Astrocyte (in vitro differentiated cells and primary cell): ENCODE data around the gene UBR1. TPM values are rescaled to one million over a fixed set of nuclear protein-coding genes. Genes with fewer than 3 reads are reported as not detected.
"Not testable (repeated sequence)": the region's sequence is repeated elsewhere in the genome, so short reads cannot be mapped to it uniquely, and the experiment has no call there.

ENCODE experiments used
- DNase-seq: peaks from one replicate; pipeline ENCODE4 v3.0.0-alpha.2; 2010; ENCODE audit warnings: low read depth
- FAIRE-seq: peaks from 2 replicates; lab custom pipeline; 2011; peaks lifted over from hg19 to GRCh38; lab: Jason Lieb, UNC
- H2AFZ ChIP-seq: 2 replicates; pipeline ENCODE4 v1.6.0; 2012; ENCODE audit warnings: low read depth, low read length, inconsistent platforms
- H3K27ac ChIP-seq: 2 replicates; pipeline ENCODE4 v1.5.1; 2011; ENCODE audit warnings: low read depth, low read length, inconsistent platforms
- H3K27me3 ChIP-seq: 2 replicates; pipeline ENCODE4 v1.6.0; 2011; ENCODE audit warnings: low read length, inconsistent platforms; ENCODE audit not compliant: insufficient read depth
- H3K36me3 ChIP-seq: 2 replicates; pipeline ENCODE4 v1.5.1; 2011; ENCODE audit warnings: low read length, inconsistent platforms; ENCODE audit not compliant: insufficient read depth
- H3K4me1 ChIP-seq: 2 replicates; pipeline ENCODE4 v1.5.1; 2011; ENCODE audit warnings: low read length, inconsistent platforms; ENCODE audit not compliant: insufficient read depth
- H3K4me2 ChIP-seq: 2 replicates; pipeline ENCODE4 v1.6.0; 2012; ENCODE audit warnings: low read length, inconsistent platforms
- H3K4me3 ChIP-seq: 2 replicates; pipeline ENCODE4 v1.5.1; 2011; ENCODE audit warnings: low read depth, mild to moderate bottlenecking, low read length, inconsistent platforms; ENCODE audit not compliant: insufficient read depth
- H3K79me2 ChIP-seq: 2 replicates; pipeline ENCODE4 v1.6.0; 2012; ENCODE audit warnings: mild to moderate bottlenecking, low read length, inconsistent platforms; ENCODE audit not compliant: insufficient read depth
- H3K9ac ChIP-seq: 2 replicates; pipeline ENCODE4 v1.6.0; 2012; ENCODE audit warnings: mild to moderate bottlenecking, low read length, inconsistent platforms
- H3K9me3 ChIP-seq: 2 replicates; pipeline ENCODE4 v1.5.1; 2012; ENCODE audit warnings: low read depth, mild to moderate bottlenecking, low read length, inconsistent platforms; ENCODE audit not compliant: insufficient read depth
- H4K20me1 ChIP-seq: 2 replicates; pipeline ENCODE4 v1.6.0; 2012; ENCODE audit warnings: low read length, inconsistent platforms; ENCODE audit not compliant: insufficient read depth
- H3K27ac Mint-ChIP-seq: one replicate; pipeline ENCODE4 v1.8.0; 2021; ENCODE audit warnings: mild to moderate bottlenecking, mixed read lengths; ENCODE audit not compliant: unreplicated experiment
- H3K27me3 Mint-ChIP-seq: one replicate; pipeline ENCODE4 v1.8.0; 2021; ENCODE audit warnings: low read depth, mixed read lengths; ENCODE audit not compliant: unreplicated experiment
- H3K36me3 Mint-ChIP-seq: one replicate; pipeline ENCODE4 v1.8.0; 2021; ENCODE audit warnings: low read depth, mixed read lengths; ENCODE audit not compliant: unreplicated experiment
- H3K4me1 Mint-ChIP-seq: one replicate; pipeline ENCODE4 v1.8.0; 2021; ENCODE audit warnings: low read depth, mixed read lengths; ENCODE audit not compliant: unreplicated experiment
- H3K4me3 Mint-ChIP-seq: one replicate; pipeline ENCODE4 v1.8.0; 2021; ENCODE audit warnings: mild to moderate bottlenecking, moderate library complexity, mixed read lengths; ENCODE audit not compliant: unreplicated experiment
- H3K9me3 Mint-ChIP-seq: one replicate; pipeline ENCODE4 v1.8.0; 2021; ENCODE audit warnings: mild to moderate bottlenecking, mixed read lengths; ENCODE audit not compliant: unreplicated experiment
- EZH2 ChIP-seq: IDR thresholded peaks from 2 replicates; pipeline ENCODE4 v1.6.1; 2012; ENCODE audit warnings: mild to moderate bottlenecking, low read length, inconsistent platforms; ENCODE audit not compliant: insufficient read depth
- total RNA-seq: library from RNA; stranded (reverse); gene quantifications from 2 replicates; pipeline ENCODE4 v1.2.1, GENCODE V29; 2021
- TF ChIP-seq, protein P1 (sequence below): IDR thresholded peaks from 2 replicates; pipeline ENCODE4 v1.5.1; 2011; ENCODE audit warnings: low read depth, mild to moderate bottlenecking, inconsistent platforms, low read length, moderate library complexity; ENCODE audit not compliant: insufficient read depth

UBR1 gene
- total RNA-seq, 1 donor from 2014 or later: 25.7 TPM

DNA sequence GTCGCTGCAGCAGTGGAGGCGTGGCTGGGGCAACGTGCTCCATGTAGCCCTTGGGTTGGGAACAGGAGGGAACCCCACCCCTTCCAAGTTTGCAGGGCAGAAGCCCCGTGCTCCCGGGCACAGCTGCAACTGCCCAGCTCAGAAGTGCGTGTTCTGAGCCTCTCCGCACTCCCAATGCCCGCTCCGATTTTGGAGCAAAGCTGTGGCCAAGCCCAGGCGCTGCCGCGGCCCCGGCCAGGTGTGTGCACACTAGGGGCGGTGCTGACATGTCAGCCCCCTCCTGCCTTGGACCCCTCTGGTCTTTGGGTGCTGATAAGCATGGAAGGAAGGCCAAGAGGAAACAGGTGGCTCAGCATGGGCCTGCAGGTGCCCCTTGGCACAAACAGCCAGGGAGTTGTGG is 97.7 kb downstream of the UBR1 start:
- no peak overlapping the region for H3K9ac ChIP-seq
- no peaks in the 10 kb centered on the region for H3K27me3 Mint-ChIP-seq
- no peaks in the 10 kb centered on the region for H4K20me1 ChIP-seq
- peaks cover 20% of the 10 kb centered on the region for H3K36me3 ChIP-seq
- no peak overlapping the region for H3K27ac Mint-ChIP-seq
- H3K4me3 ChIP-seq: no peak overlapping the region
- H3K4me3 Mint-ChIP-seq: no peak overlapping the region
- H3K4me1 Mint-ChIP-seq: no peaks in the 10 kb centered on the region
- no peaks in the 10 kb centered on the region for H3K27me3 ChIP-seq
- no peak overlapping the region for H2AFZ ChIP-seq
- no peaks in the 10 kb centered on the region for H3K9me3 Mint-ChIP-seq
- no peaks in the 10 kb centered on the region for H3K4me1 ChIP-seq
- H3K27ac ChIP-seq: no peak overlapping the region
- H3K9me3 ChIP-seq: no peaks in the 10 kb centered on the region
- TF ChIP-seq, protein P1, sequence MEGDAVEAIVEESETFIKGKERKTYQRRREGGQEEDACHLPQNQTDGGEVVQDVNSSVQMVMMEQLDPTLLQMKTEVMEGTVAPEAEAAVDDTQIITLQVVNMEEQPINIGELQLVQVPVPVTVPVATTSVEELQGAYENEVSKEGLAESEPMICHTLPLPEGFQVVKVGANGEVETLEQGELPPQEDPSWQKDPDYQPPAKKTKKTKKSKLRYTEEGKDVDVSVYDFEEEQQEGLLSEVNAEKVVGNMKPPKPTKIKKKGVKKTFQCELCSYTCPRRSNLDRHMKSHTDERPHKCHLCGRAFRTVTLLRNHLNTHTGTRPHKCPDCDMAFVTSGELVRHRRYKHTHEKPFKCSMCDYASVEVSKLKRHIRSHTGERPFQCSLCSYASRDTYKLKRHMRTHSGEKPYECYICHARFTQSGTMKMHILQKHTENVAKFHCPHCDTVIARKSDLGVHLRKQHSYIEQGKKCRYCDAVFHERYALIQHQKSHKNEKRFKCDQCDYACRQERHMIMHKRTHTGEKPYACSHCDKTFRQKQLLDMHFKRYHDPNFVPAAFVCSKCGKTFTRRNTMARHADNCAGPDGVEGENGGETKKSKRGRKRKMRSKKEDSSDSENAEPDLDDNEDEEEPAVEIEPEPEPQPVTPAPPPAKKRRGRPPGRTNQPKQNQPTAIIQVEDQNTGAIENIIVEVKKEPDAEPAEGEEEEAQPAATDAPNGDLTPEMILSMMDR: no peak
- TF ChIP-seq EZH2: no peak
- H3K4me2 ChIP-seq: no peak overlapping the region
- DNase-seq: no peak
- no peak for FAIRE-seq
- peaks cover 18% of the 10 kb centered on the region for H3K36me3 Mint-ChIP-seq
- H3K79me2 ChIP-seq: no peaks in the 10 kb centered on the region

DNA sequence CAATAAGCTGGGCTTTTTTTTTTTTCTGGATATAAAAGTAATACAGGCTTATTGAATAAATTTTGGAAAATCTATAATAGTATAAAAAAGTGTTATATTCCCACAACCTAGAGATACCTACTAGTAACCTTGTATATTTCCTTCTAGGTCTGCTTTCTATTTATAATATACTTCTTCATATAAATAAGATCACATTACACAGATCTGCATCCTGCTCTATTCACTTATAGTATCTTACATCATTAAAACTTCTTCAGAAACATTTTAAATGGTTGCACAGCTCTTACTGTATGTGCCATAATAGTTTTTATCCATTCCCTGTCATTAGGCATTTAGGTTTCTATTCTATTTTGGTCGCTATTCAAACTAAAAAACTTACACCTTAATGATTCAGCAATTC is 98.3 kb downstream of the UBR1 start:
- Mint-ChIP-seq H3K27ac (no peak overlapping the region), H3K4me3 (no peak overlapping the region), H3K9me3 (no peaks in the 10 kb centered on the region), H3K4me1 (no peaks in the 10 kb centered on the region), H3K36me3 (peaks cover 20% of the 10 kb centered on the region), H3K27me3 (no peaks in the 10 kb centered on the region)
- no peaks in the 10 kb centered on the region for H3K9me3 ChIP-seq
- H4K20me1 ChIP-seq: no peaks in the 10 kb centered on the region
- no peak overlapping the region for H3K9ac ChIP-seq
- TF ChIP-seq, protein P1: no peak
- no peak for TF ChIP-seq EZH2
- H3K36me3 ChIP-seq: peaks cover 19% of the 10 kb centered on the region
- FAIRE-seq: no peak
- H3K27ac ChIP-seq: no peak overlapping the region
- H3K27me3 ChIP-seq: no peaks in the 10 kb centered on the region
- H3K4me1 ChIP-seq: no peaks in the 10 kb centered on the region
- H3K4me2 ChIP-seq: no peak overlapping the region
- H2AFZ ChIP-seq: no peak overlapping the region
- DNase-seq: no peak
- no peak overlapping the region for H3K4me3 ChIP-seq
- H3K79me2 ChIP-seq: no peaks in the 10 kb centered on the region

DNA sequence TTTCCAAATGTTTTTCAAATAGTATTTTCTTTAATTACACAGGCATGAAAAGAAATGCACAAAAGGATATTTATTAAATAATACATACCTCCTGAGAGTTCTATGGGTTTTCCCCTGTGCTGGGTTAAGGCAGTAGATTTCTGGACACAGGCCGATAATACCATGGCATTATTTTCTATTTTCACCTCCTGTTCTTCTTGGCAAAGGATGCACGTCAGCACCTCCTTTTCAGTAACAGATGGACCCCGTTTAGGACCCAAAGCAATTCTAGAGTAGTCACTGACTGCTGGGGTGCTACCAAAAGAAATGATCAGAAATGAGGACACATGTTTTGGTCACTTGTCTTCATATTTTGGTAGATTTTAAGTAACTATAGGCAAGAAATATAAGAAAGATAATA is 98.8 kb downstream of the UBR1 start:
- Histone ChIP-seq H4K20me1 (no peaks in the 10 kb centered on the region), H3K4me3 (no peak overlapping the region), H3K27ac (no peak overlapping the region), H3K27me3 (no peaks in the 10 kb centered on the region), H3K9me3 (no peaks in the 10 kb centered on the region), H3K4me2 (no peak overlapping the region), H2AFZ (no peak overlapping the region), H3K4me1 (no peaks in the 10 kb centered on the region), H3K36me3 (peaks cover 21% of the 10 kb centered on the region), H3K79me2 (no peaks in the 10 kb centered on the region), H3K9ac (no peak overlapping the region)
- no peak for FAIRE-seq
- no peaks in the 10 kb centered on the region for H3K27me3 Mint-ChIP-seq
- DNase-seq: no peak
- no peaks in the 10 kb centered on the region for H3K4me1 Mint-ChIP-seq
- no peak overlapping the region for H3K27ac Mint-ChIP-seq
- H3K4me3 Mint-ChIP-seq: no peak overlapping the region
- no peak for TF ChIP-seq EZH2
- TF ChIP-seq, protein P1: no peak
- H3K36me3 Mint-ChIP-seq: peaks cover 21% of the 10 kb centered on the region
- no peaks in the 10 kb centered on the region for H3K9me3 Mint-ChIP-seq

DNA sequence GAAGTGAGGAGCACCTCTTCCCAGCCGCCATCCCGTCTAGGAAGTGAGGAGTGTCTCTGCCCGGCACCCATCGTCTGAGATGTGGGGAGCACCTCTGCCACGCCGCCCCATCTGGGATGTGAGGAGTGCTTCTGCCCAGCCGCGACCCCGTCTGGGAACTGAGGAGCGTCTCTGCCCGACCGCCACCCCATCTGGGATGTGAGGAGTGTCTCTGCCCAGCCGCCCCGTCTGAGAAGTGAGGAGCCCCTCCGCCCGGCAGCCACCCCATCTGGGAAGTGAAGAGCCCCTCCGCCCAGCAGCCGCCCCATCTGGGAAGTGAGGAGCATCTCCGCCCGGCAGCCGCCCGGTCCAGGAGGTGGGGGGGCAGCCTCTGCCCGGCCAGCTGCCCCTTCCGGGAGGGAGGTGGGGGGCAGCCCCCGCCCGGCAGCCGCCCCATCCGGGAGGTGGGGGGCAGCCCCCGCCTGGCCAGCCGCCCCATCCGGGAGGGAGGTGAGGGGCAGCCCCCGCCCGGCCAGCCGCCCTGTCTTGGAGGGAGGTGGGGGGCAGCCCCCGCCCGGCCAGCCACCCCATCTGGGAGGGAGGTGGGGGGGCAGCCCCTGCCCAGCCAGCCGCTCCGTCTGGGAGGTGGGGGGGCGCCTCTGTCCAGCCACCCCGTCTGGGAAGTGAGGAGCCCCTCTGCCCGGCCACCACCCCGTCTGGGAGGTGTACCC is 100.8 kb downstream of the UBR1 start:
- not testable (repeated sequence) for H3K27ac Mint-ChIP-seq, H3K9me3 ChIP-seq, H3K4me3 Mint-ChIP-seq, DNase-seq, H3K79me2 ChIP-seq, H3K9me3 Mint-ChIP-seq, H3K27ac ChIP-seq, FAIRE-seq, H3K27me3 Mint-ChIP-seq, H3K27me3 ChIP-seq, H3K4me1 Mint-ChIP-seq, H3K4me2 ChIP-seq, H2AFZ ChIP-seq, H4K20me1 ChIP-seq, H3K4me1 ChIP-seq, H3K9ac ChIP-seq, H3K4me3 ChIP-seq
- peaks cover 21% of the 10 kb centered on the region for H3K36me3 ChIP-seq
- H3K36me3 Mint-ChIP-seq: peaks cover 17% of the 10 kb centered on the region
